Measurements from ENCODE around the gene DBF4B.

DNA sequence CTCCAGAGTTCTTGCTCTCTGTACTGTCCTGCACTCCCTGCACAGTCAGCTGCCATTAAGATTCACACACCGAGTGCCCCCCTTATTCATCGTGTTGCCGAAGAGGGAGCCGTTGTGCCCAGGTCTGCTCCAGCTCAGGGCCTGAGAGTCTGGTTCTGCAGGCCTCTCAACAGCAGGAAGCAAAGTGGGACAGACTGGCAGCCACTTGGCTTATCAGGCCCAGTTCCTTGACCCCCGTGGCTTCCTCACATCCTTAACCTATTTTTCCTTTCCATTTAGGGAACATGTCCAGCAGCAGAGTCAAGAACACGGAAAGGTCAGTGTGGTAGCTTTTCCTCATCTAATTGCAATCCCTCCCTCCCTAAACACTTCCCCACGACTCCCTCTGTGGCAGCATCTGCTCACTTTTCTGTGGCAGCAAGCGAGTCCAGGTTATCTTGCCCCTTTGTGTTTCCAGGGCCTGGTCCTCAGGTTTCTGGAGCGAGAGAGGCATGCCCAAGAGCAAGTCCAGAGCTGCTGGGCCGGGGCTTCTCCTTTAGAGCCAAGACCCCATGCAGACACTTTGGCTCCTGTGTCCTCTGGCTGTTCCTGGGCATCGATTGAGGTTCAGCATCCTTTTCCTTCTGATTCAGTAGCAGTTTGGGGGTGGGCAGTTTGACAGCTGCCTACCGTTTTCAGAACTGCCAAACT is 28.2 kb downstream of the DBF4B start:
- TF ChIP-seq POLR2AphosphoS5 (IDR thresholded peaks at IDR 0.05; ENCODE audit: low read depth, low read length) (no peak), POLR2A (IDR thresholded peaks at IDR 0.05; ENCODE audit: low read depth, low read length) (no peak), SPI1 (IDR thresholded peaks at IDR 0.05; ENCODE audit: low read depth, low read length) (no peak), TAF1 (IDR thresholded peaks at IDR 0.05; ENCODE audit: low read depth, low read length) (no peak), POU2F2 (IDR thresholded peaks at IDR 0.05; ENCODE audit: low read depth, low read length) (no peak)
